Fibroblast of lung (primary cell): ENCODE measurements around the gene RAB10.

Experiments used
- CTCF ChIP-seq, 2 donors: IDR thresholded peaks in 1 of 2; conservative IDR thresholded peaks in 1 of 2; 1 replicate in 1 of 2; 2 replicates in 1 of 2; pipeline ENCODE4 v1.5.1; 2011 to 2012; ENCODE audit warnings: low read length in 2 of 2, control low read depth in 1 of 2, inconsistent platforms in 1 of 2, low read depth in 1 of 2, mild to moderate bottlenecking in 1 of 2
- EZH2 ChIP-seq: IDR thresholded peaks from 2 replicates; pipeline ENCODE4 v1.5.1; 2012; ENCODE audit warnings: low read length, control low read depth, mild to moderate bottlenecking; ENCODE audit errors: missing control alignments

- TF ChIP-seq CTCF (conservative IDR thresholded peaks at IDR 0.05 in 1 of 2, IDR thresholded peaks at IDR 0.05 in 1 of 2; ENCODE audit: low read depth in 1 of 2, low read length in 2 of 2) (no peak), EZH2 (no peak)
Observed at GRCh38 chr2:26034637-26034992, 731 bp downstream of the RAB10 start.
